ENCODE results near the gene WDR26.
"Not testable (repeated sequence)": the region's sequence is repeated elsewhere in the genome, so short reads cannot be mapped to it uniquely, and the experiment has no call there.

Gene WDR26

GRCh38 chr1:224433041-224433691 lies 1.4 kb downstream of the WDR26 start:
- no peak for DNase-seq

GRCh38 chr1:224432672-224433040 lies 1.9 kb downstream of the WDR26 start:
- no peak for DNase-seq

- no peak for DNase-seq
Measured at GRCh38 chr1:224432146-224432545, 2.5 kb downstream of the WDR26 start.

GRCh38 chr1:224431726-224432125 lies 2.9 kb downstream of the WDR26 start:
- DNase-seq = no peak

- no peak for DNase-seq
Measured at GRCh38 chr1:224430511-224431113, 4.0 kb downstream of the WDR26 start.

- no peak for DNase-seq
Measured at GRCh38 chr1:224429616-224430326, 4.8 kb downstream of the WDR26 start.

GRCh38 chr1:224428713-224429112 lies 5.9 kb downstream of the WDR26 start:
- not testable (repeated sequence) for DNase-seq

- no peak for DNase-seq
Measured at GRCh38 chr1:224427346-224427745, 7.3 kb downstream of the WDR26 start.

- DNase-seq = not testable (repeated sequence)
Measured at GRCh38 chr1:224426869-224427268, 7.7 kb downstream of the WDR26 start.

GRCh38 chr1:224425279-224425884 lies 9.2 kb downstream of the WDR26 start:
- no peak for DNase-seq

GRCh38 chr1:224420106-224420505 lies 14.5 kb downstream of the WDR26 start:
- no peak for DNase-seq

GRCh38 chr1:224411766-224412165 lies 22.8 kb downstream of the WDR26 start:
- DNase-seq = no peak

- DNase-seq = no peak
Measured at GRCh38 chr1:224408294-224408590, 26.4 kb downstream of the WDR26 start.

GRCh38 chr1:224407571-224408293 lies 26.9 kb downstream of the WDR26 start:
- DNase-seq = no peak

- DNase-seq = no peak
Measured at GRCh38 chr1:224406216-224406615, 28.4 kb downstream of the WDR26 start.

- DNase-seq = no peak
Measured at GRCh38 chr1:224405604-224405970, 29.0 kb downstream of the WDR26 start.

GRCh38 chr1:224404916-224405603 lies 29.5 kb downstream of the WDR26 start:
- DNase-seq = no peak

GRCh38 chr1:224402472-224403036 lies 32.0 kb downstream of the WDR26 start:
- no peak for DNase-seq

- DNase-seq = no peak
Measured at GRCh38 chr1:224399887-224400286, 34.7 kb downstream of the WDR26 start.

- no peak for DNase-seq
Measured at GRCh38 chr1:224393294-224393693, 41.3 kb downstream of the WDR26 start.

GRCh38 chr1:224392411-224393249 lies 42.0 kb downstream of the WDR26 start:
- no peak for DNase-seq

GRCh38 chr1:224390517-224390916 lies 44.1 kb downstream of the WDR26 start:
- no peak for DNase-seq

Measured in activated CD4-positive, CD25-positive, alpha-beta regulatory T cell treated with anti-CD3 and anti-CD28 coated beads, Interleukin-2, amount 50 U/mL, for 72 hours (primary cell).